ENCODE data around the gene TMEM132C.

DNA sequence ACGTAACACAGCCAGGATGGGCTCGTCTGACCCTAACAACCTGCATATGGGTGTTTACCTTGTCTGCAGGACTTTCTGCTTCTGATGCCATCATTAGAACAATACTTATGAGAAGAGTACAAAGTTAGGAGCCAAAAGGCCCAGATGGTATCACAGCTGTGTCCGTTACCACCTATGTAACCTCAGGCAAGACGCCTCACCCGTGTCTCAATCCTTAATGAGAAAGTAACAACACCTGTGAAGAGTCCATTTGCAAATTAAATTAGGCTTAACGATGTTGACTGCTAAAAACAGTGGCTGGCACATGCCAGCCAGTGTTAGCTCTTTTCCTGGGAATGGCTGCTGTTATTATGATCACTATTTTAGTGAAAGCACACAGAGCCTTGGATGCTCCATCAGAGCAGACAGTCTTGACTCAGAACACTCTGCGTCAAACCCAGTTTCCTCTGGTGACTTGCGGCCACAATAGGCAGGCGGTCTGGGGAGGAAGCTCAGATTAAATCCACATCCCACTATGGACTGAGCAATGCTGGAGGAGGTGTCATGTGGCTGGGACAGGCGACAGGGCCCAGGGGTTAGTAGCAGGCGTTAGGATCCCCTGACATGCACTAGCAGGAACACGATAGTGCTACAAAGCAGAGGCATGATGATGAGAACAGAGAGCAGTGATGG is 431.5 kb downstream of the TMEM132C start:
- TF ChIP-seq CTCF (conservative IDR thresholded peaks at IDR 0.05; ENCODE audit: low read depth in 2 of 2) (no peak), CREB1 (CRISPR knock-in tag; IDR thresholded peaks at IDR 0.05; ENCODE audit: low read depth) (no peak), EZH2 (IDR thresholded peaks at IDR 0.05; ENCODE audit: low read depth, unreplicated experiment) (no peak)

Measured in GM23338 (cell line).